DOHH2 (cell line): ENCODE results near the gene PRMT1.

ENCODE experiments used
- EZH2phosphoT487 ChIP-seq: fragments of 200-600 bp; sonication (generic); IDR thresholded peaks from 2 replicates; pipeline ENCODE4 v1.6.1; 2017; ENCODE audit warnings: borderline replicate concordance, mild to moderate bottlenecking, antibody characterized with exemption, low read length, moderate library complexity, mixed read lengths
- TF ChIP-seq, protein P1 (sequence below): fragments of 200-600 bp; sonication (generic); IDR thresholded peaks from one replicate; pipeline ENCODE4 v1.5.1; 2014; ENCODE audit warnings: antibody characterized with exemption, mild to moderate bottlenecking, low read depth, low read length; ENCODE audit not compliant: poor library complexity, severe bottlenecking

DNA sequence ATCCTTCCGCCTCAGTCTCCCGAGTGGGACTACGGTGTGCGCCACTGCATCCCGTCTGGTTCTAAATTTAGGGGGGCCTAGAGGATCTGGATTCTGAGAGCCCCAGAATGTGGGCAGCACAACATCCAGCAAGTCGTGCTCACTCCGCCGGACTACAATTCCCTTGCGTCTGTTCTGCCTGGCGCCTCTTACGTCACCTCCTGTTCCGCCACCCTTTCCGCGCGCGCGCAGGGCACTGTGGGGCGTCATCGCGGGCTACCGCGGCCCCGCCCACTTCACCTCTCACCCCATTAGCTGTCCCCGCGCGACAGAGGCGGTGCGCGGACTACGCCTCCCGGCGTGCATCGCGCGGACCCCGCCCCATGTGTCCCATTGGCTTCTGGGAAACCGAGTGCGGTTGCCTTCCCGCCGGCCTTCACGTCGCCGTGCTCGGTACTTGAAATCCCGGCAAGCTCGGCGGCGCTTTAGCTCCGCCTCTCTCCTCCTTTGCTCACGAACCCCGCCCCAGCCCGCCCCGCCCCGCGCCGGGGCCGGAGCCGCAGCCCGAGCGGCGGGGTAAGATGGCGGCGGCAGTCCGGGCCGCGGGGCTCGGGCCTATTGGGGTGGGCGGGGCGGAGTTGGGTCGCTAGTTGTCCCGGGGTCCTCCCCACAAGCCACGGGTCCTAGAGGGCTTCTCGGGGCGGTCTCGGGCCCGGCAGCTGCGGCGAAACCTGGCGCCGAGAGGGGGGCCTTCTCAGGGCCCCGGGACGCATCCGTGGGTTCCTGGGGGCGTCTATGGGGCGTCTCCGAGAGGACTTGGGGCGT is 35.2 kb upstream of the PRMT1 start, which contains the start of gene SCAF1:
- no peak for TF ChIP-seq EZH2phosphoT487
- TF ChIP-seq, protein P1, sequence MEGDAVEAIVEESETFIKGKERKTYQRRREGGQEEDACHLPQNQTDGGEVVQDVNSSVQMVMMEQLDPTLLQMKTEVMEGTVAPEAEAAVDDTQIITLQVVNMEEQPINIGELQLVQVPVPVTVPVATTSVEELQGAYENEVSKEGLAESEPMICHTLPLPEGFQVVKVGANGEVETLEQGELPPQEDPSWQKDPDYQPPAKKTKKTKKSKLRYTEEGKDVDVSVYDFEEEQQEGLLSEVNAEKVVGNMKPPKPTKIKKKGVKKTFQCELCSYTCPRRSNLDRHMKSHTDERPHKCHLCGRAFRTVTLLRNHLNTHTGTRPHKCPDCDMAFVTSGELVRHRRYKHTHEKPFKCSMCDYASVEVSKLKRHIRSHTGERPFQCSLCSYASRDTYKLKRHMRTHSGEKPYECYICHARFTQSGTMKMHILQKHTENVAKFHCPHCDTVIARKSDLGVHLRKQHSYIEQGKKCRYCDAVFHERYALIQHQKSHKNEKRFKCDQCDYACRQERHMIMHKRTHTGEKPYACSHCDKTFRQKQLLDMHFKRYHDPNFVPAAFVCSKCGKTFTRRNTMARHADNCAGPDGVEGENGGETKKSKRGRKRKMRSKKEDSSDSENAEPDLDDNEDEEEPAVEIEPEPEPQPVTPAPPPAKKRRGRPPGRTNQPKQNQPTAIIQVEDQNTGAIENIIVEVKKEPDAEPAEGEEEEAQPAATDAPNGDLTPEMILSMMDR = no peak
